A549 (cell line): ENCODE results near the gene GTF2F1. TPM values are rescaled to one million over a fixed set of nuclear protein-coding genes. Genes with fewer than 3 reads are reported as not detected.

Experiments used
- ATAC-seq, 2 experiments: fragments of 200-7000 bp in 1 of 2; fragments of >200 bp in 1 of 2; cut with Nextera tagmentation in 1 of 2; cut with Tn5 transposase in 1 of 2; 3 replicates each; pipeline versions ENCODE4 v1.8.0 to v1.9.1; 2018 to 2020; ENCODE audit warnings: mild to moderate bottlenecking in 1 of 2, moderate library complexity in 1 of 2
- CTCF ChIA-PET: fragments of 300-600 bp; sonication (Branson Sonifier 250); formaldehyde crosslinking; extraction: SDS; loops from one replicate; lab custom pipeline; 2021; ENCODE audit warnings: antibody characterized with exemption, inconsistent platforms; lab: Yijun Ruan, JAX
- POLR2A ChIA-PET: fragments of 350-600 bp; formaldehyde crosslinking; extraction: SDS; loops from one replicate; lab custom pipeline; 2021; ENCODE audit warnings: antibody characterized with exemption, inconsistent platforms; lab: Yijun Ruan, JAX
- DNase-seq, 2 experiments: peaks; one replicate each; pipeline versions ENCODE4 v3.0.0 to v3.0.0-alpha.2; 2011 to 2016; ENCODE audit warnings: low read depth in 1 of 2, low spot score in 1 of 2
- FAIRE-seq: peaks from 2 replicates; lab custom pipeline; 2011; peaks lifted over from hg19 to GRCh38; lab: Jason Lieb, UNC
- H3K27ac ChIP-seq, 2 experiments: fragments of >200 bp; sonication (Bioruptor Twin); formaldehyde crosslinking; 3 replicates each; pipeline ENCODE4 v1.5.1; 2016 to 2017
- H3K4me1 ChIP-seq: fragments of >200 bp; sonication (Bioruptor Twin); formaldehyde crosslinking; 3 replicates; pipeline ENCODE4 v1.6.1; 2016
- H3K4me2 ChIP-seq: fragments of >200 bp; sonication (Bioruptor Twin); formaldehyde crosslinking; 3 replicates; pipeline ENCODE4 v1.6.1; 2016
- H3K4me3 ChIP-seq: fragments of >200 bp; sonication (Bioruptor Twin); formaldehyde crosslinking; 3 replicates; pipeline ENCODE4 v1.5.1; 2016
- H3K9me3 ChIP-seq: fragments of >200 bp; sonication (Bioruptor Twin); formaldehyde crosslinking; 3 replicates; pipeline ENCODE4 v1.6.1; 2016
- BCL3 ChIP-seq: fragments of >200 bp; sonication (Bioruptor Twin); formaldehyde crosslinking; IDR thresholded peaks from 3 replicates; pipeline ENCODE4 v1.6.1; 2016
- BHLHE40 ChIP-seq: IDR thresholded peaks from 2 replicates; pipeline ENCODE4 v1.6.1; 2012; ENCODE audit warnings: low read depth, low read length, inconsistent platforms
- CBX8 ChIP-seq: fragments of 200-600 bp; sonication (generic); IDR thresholded peaks from 2 replicates; pipeline ENCODE4 v1.6.1; 2016
- CEBPB ChIP-seq, 2 experiments: fragments of >200 bp in 1 of 2; sonication (Bioruptor Twin) in 1 of 2; formaldehyde crosslinking in 1 of 2; IDR thresholded peaks; 2 replicates each; pipeline ENCODE4 v1.6.1; 2012 to 2016
- CHD2 ChIP-seq: fragments of 150-350 bp; IDR thresholded peaks from 2 replicates; pipeline ENCODE4 v1.6.1; 2014; ENCODE audit warnings: low read length; ENCODE audit not compliant: partially characterized antibody
- CTCF ChIP-seq: fragments of >200 bp; sonication (Bioruptor Twin); formaldehyde crosslinking; IDR thresholded peaks from 3 replicates; pipeline ENCODE4 v1.5.1; 2016
- EHMT2 ChIP-seq: fragments of 200-600 bp; sonication (generic); IDR thresholded peaks from 2 replicates; pipeline ENCODE4 v1.6.1; 2016; ENCODE audit warnings: antibody characterized with exemption, low read depth, mild to moderate bottlenecking, moderate library complexity
- EP300 ChIP-seq, 2 experiments: fragments of >200 bp; sonication (Bioruptor Twin); formaldehyde crosslinking; IDR thresholded peaks; 2 replicates in 1 of 2; 3 replicates in 1 of 2; pipeline ENCODE4 v1.6.1; 2016 to 2017
- FOSB ChIP-seq: fragments of 250-450 bp; sonication (Bioruptor Pico); IDR thresholded peaks from 2 replicates; pipeline ENCODE4 v1.5.0; 2020; ENCODE audit warnings: mild to moderate bottlenecking, moderate library complexity
- HDAC2 ChIP-seq: fragments of 200-600 bp; sonication (generic); IDR thresholded peaks from 2 replicates; pipeline ENCODE4 v1.6.1; 2016
- HES2 ChIP-seq: fragments of >200 bp; sonication (Bioruptor Twin); formaldehyde crosslinking; IDR thresholded peaks from 2 replicates; pipeline ENCODE4 v1.6.1; 2016
- HEYL ChIP-seq: fragments of 250-450 bp; sonication (Bioruptor Pico); IDR thresholded peaks from 2 replicates; pipeline ENCODE4 v1.8.0; 2021; ENCODE audit warnings: mild to moderate bottlenecking, moderate library complexity
- HMGXB4 ChIP-seq: fragments of 250-450 bp; sonication (Bioruptor Pico); IDR thresholded peaks from 2 replicates; pipeline ENCODE4 v1.5.0; 2021; ENCODE audit warnings: mild to moderate bottlenecking, moderate library complexity, borderline replicate concordance
- KDM5A ChIP-seq: fragments of 200-600 bp; sonication (generic); IDR thresholded peaks from 2 replicates; pipeline ENCODE4 v1.6.1; 2016; ENCODE audit warnings: antibody characterized with exemption, mild to moderate bottlenecking
- MAFK ChIP-seq: fragments of 450-650 bp; IDR thresholded peaks from 2 replicates; pipeline ENCODE4 v1.6.1; 2014; ENCODE audit not compliant: partially characterized antibody
- MYC ChIP-seq: IDR thresholded peaks from 2 replicates; pipeline ENCODE4 v1.6.1; 2012; ENCODE audit warnings: mild to moderate bottlenecking, inconsistent platforms, low read length, improper control_type of control experiment, borderline replicate concordance
- NFE2L2 ChIP-seq: fragments of 150-350 bp; conservative IDR thresholded peaks from 2 replicates; pipeline ENCODE4 v1.6.1; 2014; ENCODE audit warnings: low read length
- NPAS2 ChIP-seq: fragments of 250-450 bp; sonication (Bioruptor Pico); IDR thresholded peaks from 2 replicates; pipeline ENCODE4 v1.8.0; 2022; ENCODE audit warnings: mild to moderate bottlenecking, moderate library complexity, borderline replicate concordance
- RNF2 ChIP-seq: fragments of 200-600 bp; sonication (generic); IDR thresholded peaks from 2 replicates; pipeline ENCODE4 v1.6.1; 2016; ENCODE audit warnings: low read depth, mild to moderate bottlenecking, antibody characterized with exemption, moderate library complexity, borderline replicate concordance
- SREBF2 ChIP-seq: fragments of 450-650 bp; IDR thresholded peaks from 2 replicates; pipeline ENCODE4 v1.6.1; 2014; ENCODE audit warnings: mild to moderate bottlenecking, moderate library complexity
- TFCP2L1 ChIP-seq: fragments of 250-450 bp; sonication (Bioruptor Pico); IDR thresholded peaks from 2 replicates; pipeline ENCODE4 v1.5.0; 2021; ENCODE audit warnings: mild to moderate bottlenecking
- ZNF302 ChIP-seq: fragments of 250-450 bp; sonication (Bioruptor Pico); IDR thresholded peaks from 2 replicates; pipeline ENCODE4 v1.9.0; 2021; ENCODE audit warnings: inconsistent platforms, mild to moderate bottlenecking, moderate library complexity
- ZSCAN20 ChIP-seq: fragments of 250-450 bp; sonication (Bioruptor Pico); IDR thresholded peaks from 2 replicates; pipeline ENCODE4 v1.8.0; 2022; ENCODE audit warnings: mild to moderate bottlenecking, moderate library complexity
- WGBS: methylation state at CpG from one replicate; pipeline ENCODE4 v1.1.6; 2017; ENCODE audit errors: missing lambda C conversion rate; 5-methylcytosine and 5-hydroxymethylcytosine counted together
- polyA plus RNA-seq, 4 experiments: library from polyadenylated mRNA; depleted of rRNA in 3 of 4; stranded (reverse); fragments of >200 nt; fragmentation: RNase III in 1 of 4; extraction: RNeasy Plus Mini Kit Qiagen cat#74134 plus additional on column Dnase treatment in 1 of 4; gene quantifications; 2 replicates in 3 of 4; 3 replicates in 1 of 4; pipeline ENCODE4 v1.2.3, GENCODE V29; 2011 to 2017

Gene GTF2F1
- polyA plus RNA-seq, 2 of the 4 experiments (the other 2 are of a cell fraction) = 39.0 to 75.3 TPM

GRCh38 chr19:6376512-6377190, 16.3 kb downstream of the GTF2F1 start (continued):
- TF ChIP-seq CTCF = no peak
- TF ChIP-seq HES2 = no peak
- no peak for TF ChIP-seq BHLHE40
- TF ChIP-seq KDM5A = no peak
- no peak for TF ChIP-seq FOSB
- TF ChIP-seq NFE2L2 = no peak
- no peak for TF ChIP-seq ZNF302 (CRISPR knock-in tag)
- no peak for TF ChIP-seq TFCP2L1
- TF ChIP-seq MAFK = no peak

GRCh38 chr19:6375411-6376010, 17.5 kb downstream of the GTF2F1 start, which contains the start of gene PSPN:
Gene PSPN (minus strand): TSS chr19:6375933. CDS start chr19:6375849, 84 bp downstream.
- CTCF ChIA-PET = no interaction called here
- Histone ChIP-seq H3K4me2 (no peak within 1 kb of the TSS), H3K9me3 (no peaks in the 10 kb centered on the region), H3K4me3 (no peak within 1 kb of the TSS), H3K4me1 (peaks cover 7% of the 10 kb centered on the region; the same call in 2 of the 3 replicates), H3K27ac (no peak within 1 kb of the TSS)
- FAIRE-seq (no peak), DNase-seq (no peak), ATAC-seq (no peak)
- POLR2A ChIA-PET = no interaction called here
- TF ChIP-seq EHMT2 (no peak), MYC (no peak), HMGXB4 (CRISPR knock-in tag) (no peak), CHD2 (no peak), ZSCAN20 (CRISPR knock-in tag) (no peak), CEBPB (IDR thresholded peaks at IDR 0.05) (no peak), HEYL (CRISPR knock-in tag) (no peak), HDAC2 (no peak), CBX8 (no peak), BCL3 (no peak), EP300 (IDR thresholded peaks at IDR 0.05) (no peak), SREBF2 (no peak), NFE2L2 (no peak), NPAS2 (CRISPR knock-in tag) (no peak), RNF2 (no peak)
- WGBS = 97% methylated on average over 9 of the region's 25 CpGs
